Measurements from ENCODE around the gene SUPT16H.

DNA sequence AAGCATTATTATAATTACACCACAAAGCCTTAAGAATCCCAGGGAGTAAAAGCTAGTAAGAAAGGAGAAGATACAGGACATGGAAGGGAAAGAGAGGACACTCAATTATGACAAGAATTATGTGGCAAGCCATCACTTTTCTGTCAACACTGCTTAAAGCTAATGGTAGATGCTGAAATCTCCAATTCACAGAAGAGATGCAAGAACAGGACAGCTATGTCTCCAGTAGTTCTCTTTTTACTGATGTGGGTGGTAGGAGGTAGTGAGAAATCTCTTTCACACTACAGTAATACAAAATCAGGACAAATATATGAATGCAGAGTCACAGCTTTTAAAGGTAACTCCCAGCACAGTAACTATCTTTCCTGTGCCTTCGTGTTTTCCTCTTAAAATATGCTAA is 42.9 kb upstream of the SUPT16H start:
- TF ChIP-seq POLR2A (IDR thresholded peaks at IDR 0.05; ENCODE audit: low read length) (no peak), BHLHE40 (IDR thresholded peaks at IDR 0.05; ENCODE audit: low read depth, low read length) (no peak), RARB (CRISPR knock-in tag; IDR thresholded peaks at IDR 0.05) (no peak), MYC (IDR thresholded peaks at IDR 0.05; ENCODE audit: borderline replicate concordance, low read length) (no peak)
- TF ChIP-seq, protein P1, sequence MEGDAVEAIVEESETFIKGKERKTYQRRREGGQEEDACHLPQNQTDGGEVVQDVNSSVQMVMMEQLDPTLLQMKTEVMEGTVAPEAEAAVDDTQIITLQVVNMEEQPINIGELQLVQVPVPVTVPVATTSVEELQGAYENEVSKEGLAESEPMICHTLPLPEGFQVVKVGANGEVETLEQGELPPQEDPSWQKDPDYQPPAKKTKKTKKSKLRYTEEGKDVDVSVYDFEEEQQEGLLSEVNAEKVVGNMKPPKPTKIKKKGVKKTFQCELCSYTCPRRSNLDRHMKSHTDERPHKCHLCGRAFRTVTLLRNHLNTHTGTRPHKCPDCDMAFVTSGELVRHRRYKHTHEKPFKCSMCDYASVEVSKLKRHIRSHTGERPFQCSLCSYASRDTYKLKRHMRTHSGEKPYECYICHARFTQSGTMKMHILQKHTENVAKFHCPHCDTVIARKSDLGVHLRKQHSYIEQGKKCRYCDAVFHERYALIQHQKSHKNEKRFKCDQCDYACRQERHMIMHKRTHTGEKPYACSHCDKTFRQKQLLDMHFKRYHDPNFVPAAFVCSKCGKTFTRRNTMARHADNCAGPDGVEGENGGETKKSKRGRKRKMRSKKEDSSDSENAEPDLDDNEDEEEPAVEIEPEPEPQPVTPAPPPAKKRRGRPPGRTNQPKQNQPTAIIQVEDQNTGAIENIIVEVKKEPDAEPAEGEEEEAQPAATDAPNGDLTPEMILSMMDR (IDR thresholded peaks at IDR 0.05) = no peak
- TF ChIP-seq, protein P2, sequence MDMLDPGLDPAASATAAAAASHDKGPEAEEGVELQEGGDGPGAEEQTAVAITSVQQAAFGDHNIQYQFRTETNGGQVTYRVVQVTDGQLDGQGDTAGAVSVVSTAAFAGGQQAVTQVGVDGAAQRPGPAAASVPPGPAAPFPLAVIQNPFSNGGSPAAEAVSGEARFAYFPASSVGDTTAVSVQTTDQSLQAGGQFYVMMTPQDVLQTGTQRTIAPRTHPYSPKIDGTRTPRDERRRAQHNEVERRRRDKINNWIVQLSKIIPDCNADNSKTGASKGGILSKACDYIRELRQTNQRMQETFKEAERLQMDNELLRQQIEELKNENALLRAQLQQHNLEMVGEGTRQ (IDR thresholded peaks at IDR 0.05) = no peak

All from A549 (cell line).